ENCODE results near the gene CRIM1. TPM values are rescaled to one million over a fixed set of nuclear protein-coding genes. Genes with fewer than 3 reads are reported as not detected.

The CRIM1 gene
- total RNA-seq, 4 donors from 2014 or later: 73.7 to 134 (median 80.7) TPM

GRCh38 chr2:36356298-36356989 is 866 bp downstream of the CRIM1 start:
- TF ChIP-seq EP300 (IDR thresholded peaks at IDR 0.05; ENCODE audit: low read depth) (no peak), POLR2A (IDR thresholded peaks at IDR 0.05) (no peak), CTCF (IDR thresholded peaks at IDR 0.05) (no peak), POLR2AphosphoS5 (IDR thresholded peaks at IDR 0.05) (no peak)
- Histone ChIP-seq H3K4me3 (peak overlapping the region; percentile 70 to 91 (median 84)), H3K4me1 (peaks cover 15 to 46% (median 36%) of the 10 kb centered on the region in 4 donors), H3K27ac (peak overlapping the region; percentile 94 to 98 (median 96)), H3K27me3 (no peaks in the 10 kb centered on the region), H3K36me3 (no peaks in the 10 kb centered on the region), H3K9me3 (no peaks in the 10 kb centered on the region)
- DNase-seq: peak; percentile 51
- intact Hi-C loops (cut with DNase I; ENCODE audit: low total_unique reads): loop anchor here (10.0 kb wide), 1 partner anchor 98 kb away; no protein-coding TSS in a partner anchor
- WGBS, 2 donors (ENCODE audit: low coverage in 1 of 2): 1% methylated on average over 43 of the region's 74 CpGs; no CpG with 5 or more reads in 1 of the 2 donors
- in situ Hi-C loops (cut with MboI; ENCODE audit: low pct_ligation_motif_present in 1 of 4, low pct_unique_long_range_greater_than_20kb in 1 of 4, low sequenced_read_pairs in 3 of 4): loop anchor here (10.0 to 25.0 kb wide), 4 partner anchors 106 to 308 kb away; no protein-coding TSS in a partner anchor

GRCh38 chr2:36356990-36357846 is 1.6 kb downstream of the CRIM1 start:
- DNase-seq: peak; percentile 57
- no peak for TF ChIP-seq CTCF (IDR thresholded peaks at IDR 0.05)
- peak in 2 of 3 donors; percentile 47 to 65 for TF ChIP-seq POLR2AphosphoS5 (IDR thresholded peaks at IDR 0.05)
- TF ChIP-seq POLR2A (IDR thresholded peaks at IDR 0.05): peak; percentile 44
- in situ Hi-C loops (cut with MboI; ENCODE audit: low pct_ligation_motif_present in 1 of 4, low pct_unique_long_range_greater_than_20kb in 1 of 4, low sequenced_read_pairs in 3 of 4): loop anchor here (10.0 to 25.0 kb wide), 4 partner anchors 105 to 308 kb away; no protein-coding TSS in a partner anchor
- H3K27me3 ChIP-seq: no peaks in the 10 kb centered on the region
- H3K4me1 ChIP-seq: peaks cover 15 to 53% (median 40%) of the 10 kb centered on the region in 4 donors
- peak overlapping the region; percentile 94 to 98 (median 96) for H3K27ac ChIP-seq
- intact Hi-C loops (cut with DNase I; ENCODE audit: low total_unique reads): loop anchor here (10.0 kb wide), 1 partner anchor 98 kb away; no protein-coding TSS in a partner anchor
- WGBS, 2 donors (ENCODE audit: low coverage in 1 of 2): 0 to 1% methylated on average over 10 to 53 of the region's 53 CpGs
- H3K36me3 ChIP-seq: no peaks in the 10 kb centered on the region
- H3K4me3 ChIP-seq: peak overlapping the region; percentile 70 to 91 (median 84)
- no peaks in the 10 kb centered on the region for H3K9me3 ChIP-seq

- Histone ChIP-seq H3K9me3 (no peaks in the 10 kb centered on the region), H3K4me3 (peak overlapping the region; percentile 70 to 91 (median 84)), H3K4me1 (peaks cover 15 to 62% (median 44%) of the 10 kb centered on the region in 4 donors), H3K27ac (peak overlapping the region; percentile 94 to 98 (median 96)), H3K36me3 (no peaks in the 10 kb centered on the region), H3K27me3 (no peaks in the 10 kb centered on the region)
- 10% methylated on average over 9 of the region's 9 CpGs for WGBS, 2 donors (ENCODE audit: low coverage in 1 of 2)
- in situ Hi-C loops (cut with MboI; ENCODE audit: low pct_ligation_motif_present in 1 of 4, low pct_unique_long_range_greater_than_20kb in 1 of 4, low sequenced_read_pairs in 3 of 4) (loop anchor here (10.0 to 25.0 kb wide), 4 partner anchors 104 to 307 kb away; no protein-coding TSS in a partner anchor), intact Hi-C loops (cut with DNase I; ENCODE audit: low total_unique reads) (loop anchor here (10.0 kb wide), 1 partner anchor 97 kb away; no protein-coding TSS in a partner anchor)
- TF ChIP-seq EP300 (IDR thresholded peaks at IDR 0.05; ENCODE audit: low read depth): no peak
- TF ChIP-seq CTCF (IDR thresholded peaks at IDR 0.05): peak; percentile 37 to 53 (median 42)
- peak in 1 of 3 donors; percentile 4 for TF ChIP-seq POLR2AphosphoS5 (IDR thresholded peaks at IDR 0.05)
- TF ChIP-seq POLR2A (IDR thresholded peaks at IDR 0.05): no peak
- DNase-seq: no peak
Measured at GRCh38 chr2:36357847-36358659, 2.5 kb downstream of the CRIM1 start.
